Measurements from ENCODE around the gene RXRB.

DNA sequence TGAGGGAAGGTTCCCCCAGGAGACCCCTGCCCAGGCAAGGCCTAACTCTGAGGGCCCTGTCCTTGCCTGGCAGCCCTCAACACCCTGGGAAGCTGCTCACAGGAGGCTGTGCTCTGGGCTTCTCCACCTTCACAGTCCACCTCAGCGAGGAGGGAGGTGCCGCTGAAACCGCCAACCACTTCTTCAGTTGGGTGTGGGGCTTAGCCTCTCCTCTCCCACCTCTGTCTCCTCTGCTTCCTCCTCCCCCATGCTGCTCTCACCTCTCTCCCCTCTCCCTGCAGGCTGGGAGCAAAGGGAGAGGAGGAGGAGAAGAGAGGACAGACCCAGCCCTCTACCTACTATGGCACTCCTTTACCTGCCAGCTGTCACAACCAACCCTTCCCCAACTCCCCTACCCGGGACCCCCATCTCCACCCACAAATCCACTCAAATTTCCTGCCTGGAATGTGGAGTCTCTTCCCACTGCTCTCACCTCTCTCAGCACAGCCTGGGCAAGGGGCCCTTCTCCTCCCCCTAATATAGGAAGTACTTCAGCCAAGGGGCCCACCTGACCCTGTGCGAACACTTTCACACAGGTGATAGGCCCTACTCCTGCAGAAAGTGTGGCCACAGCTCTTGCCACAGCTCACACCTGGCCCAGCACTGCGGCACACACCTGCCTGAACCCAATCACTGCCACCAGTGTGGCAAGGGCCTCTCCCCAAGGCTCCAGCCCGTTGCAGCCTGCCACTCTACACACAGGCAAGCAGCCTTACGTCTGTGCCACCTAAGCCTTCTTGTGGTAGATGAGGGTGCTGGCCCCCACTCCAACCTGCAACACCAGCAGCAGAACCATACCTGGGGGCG lies 15.0 kb upstream of the RXRB start:
- TF ChIP-seq, protein P1, sequence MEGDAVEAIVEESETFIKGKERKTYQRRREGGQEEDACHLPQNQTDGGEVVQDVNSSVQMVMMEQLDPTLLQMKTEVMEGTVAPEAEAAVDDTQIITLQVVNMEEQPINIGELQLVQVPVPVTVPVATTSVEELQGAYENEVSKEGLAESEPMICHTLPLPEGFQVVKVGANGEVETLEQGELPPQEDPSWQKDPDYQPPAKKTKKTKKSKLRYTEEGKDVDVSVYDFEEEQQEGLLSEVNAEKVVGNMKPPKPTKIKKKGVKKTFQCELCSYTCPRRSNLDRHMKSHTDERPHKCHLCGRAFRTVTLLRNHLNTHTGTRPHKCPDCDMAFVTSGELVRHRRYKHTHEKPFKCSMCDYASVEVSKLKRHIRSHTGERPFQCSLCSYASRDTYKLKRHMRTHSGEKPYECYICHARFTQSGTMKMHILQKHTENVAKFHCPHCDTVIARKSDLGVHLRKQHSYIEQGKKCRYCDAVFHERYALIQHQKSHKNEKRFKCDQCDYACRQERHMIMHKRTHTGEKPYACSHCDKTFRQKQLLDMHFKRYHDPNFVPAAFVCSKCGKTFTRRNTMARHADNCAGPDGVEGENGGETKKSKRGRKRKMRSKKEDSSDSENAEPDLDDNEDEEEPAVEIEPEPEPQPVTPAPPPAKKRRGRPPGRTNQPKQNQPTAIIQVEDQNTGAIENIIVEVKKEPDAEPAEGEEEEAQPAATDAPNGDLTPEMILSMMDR (IDR thresholded peaks at IDR 0.05), result no peak
- TF ChIP-seq POLR2A (IDR thresholded peaks at IDR 0.05), result no peak

All from right lobe of liver (tissue), 4 donors.